SK-N-SH (cell line): ENCODE results near the gene DGKI. TPM values are rescaled to one million over a fixed set of nuclear protein-coding genes. Genes with fewer than 3 reads are reported as not detected.

Source experiments
- CHD2 ChIP-seq: fragments of 150-350 bp; IDR thresholded peaks from 2 replicates; pipeline ENCODE4 v1.6.1; 2018; ENCODE audit warnings: low read length; ENCODE audit not compliant: partially characterized antibody
- EP300 ChIP-seq, 2 experiments: IDR thresholded peaks; 2 replicates each; pipeline versions ENCODE4 v1.4.0 to v1.6.1; 2012; ENCODE audit warnings: borderline replicate concordance in 1 of 2, low read depth in 1 of 2, low read length in 1 of 2
- FOSL2 ChIP-seq: IDR thresholded peaks from 2 replicates; pipeline ENCODE4 v1.4.0; 2012; ENCODE audit warnings: low read depth, mild to moderate bottlenecking, moderate library complexity, borderline replicate concordance
- GABPA ChIP-seq: IDR thresholded peaks from 2 replicates; pipeline ENCODE4 v1.4.0; 2012; ENCODE audit warnings: low read depth, mild to moderate bottlenecking
- JUND ChIP-seq: IDR thresholded peaks from 2 replicates; pipeline ENCODE4 v1.4.0; 2012
- MEF2A ChIP-seq: IDR thresholded peaks from 2 replicates; pipeline ENCODE4 v1.4.0; 2012; ENCODE audit warnings: low read depth, borderline replicate concordance
- MXI1 ChIP-seq: IDR thresholded peaks from 2 replicates; pipeline ENCODE4 v1.6.1; 2012; ENCODE audit warnings: mild to moderate bottlenecking, low read depth, low read length, improper control_type of control experiment
- NFIC ChIP-seq: IDR thresholded peaks from 2 replicates; pipeline ENCODE4 v1.4.0; 2012; ENCODE audit warnings: borderline replicate concordance
- NRF1 ChIP-seq: IDR thresholded peaks from 2 replicates; pipeline ENCODE4 v1.6.1; 2012; ENCODE audit warnings: low read depth, mild to moderate bottlenecking, low read length
- POLR2AphosphoS5 ChIP-seq: IDR thresholded peaks from 2 replicates; pipeline ENCODE4 v1.6.1; 2012; ENCODE audit warnings: low read depth, low read length
- RCOR1 ChIP-seq: fragments of 150-350 bp; IDR thresholded peaks from 2 replicates; pipeline ENCODE4 v1.6.1; 2017; ENCODE audit warnings: antibody characterized with exemption, low read length
- RFX5 ChIP-seq: IDR thresholded peaks from 2 replicates; pipeline ENCODE4 v1.6.1; 2012; ENCODE audit warnings: mild to moderate bottlenecking, improper control_type of control experiment, low read length
- RXRA ChIP-seq: IDR thresholded peaks from 2 replicates; pipeline ENCODE4 v1.4.0; 2012; ENCODE audit warnings: low read depth, mild to moderate bottlenecking, borderline replicate concordance
- SIN3A ChIP-seq: IDR thresholded peaks from 2 replicates; pipeline ENCODE4 v1.6.1; 2012; ENCODE audit warnings: low read depth, mild to moderate bottlenecking, low read length, moderate library complexity, borderline replicate concordance
- SMC3 ChIP-seq: IDR thresholded peaks from 2 replicates; pipeline ENCODE4 v1.6.1; 2012; ENCODE audit warnings: low read depth, low read length, improper control_type of control experiment
- TAF1 ChIP-seq: IDR thresholded peaks from 2 replicates; pipeline ENCODE4 v1.6.1; 2012; ENCODE audit warnings: low read depth, mild to moderate bottlenecking, low read length, moderate library complexity, borderline replicate concordance
- TEAD4 ChIP-seq: IDR thresholded peaks from 2 replicates; pipeline ENCODE4 v1.4.0; 2012; ENCODE audit warnings: mild to moderate bottlenecking, borderline replicate concordance; ENCODE audit not compliant: insufficient read depth
- polyA plus RNA-seq, 3 experiments: library from polyadenylated mRNA; depleted of rRNA; stranded (reverse); fragments of >200 nt; gene quantifications; 2 replicates each; pipeline ENCODE4 v1.2.3, GENCODE V29; 2012
- TF ChIP-seq, protein P1 (sequence below): IDR thresholded peaks from 2 replicates; pipeline ENCODE4 v1.6.1; 2012; ENCODE audit warnings: mild to moderate bottlenecking, low read depth, low read length, moderate library complexity
- TF ChIP-seq, protein P2 (sequence below): IDR thresholded peaks from 2 replicates; pipeline ENCODE4; 2012
- TF ChIP-seq, protein P3 (sequence below): IDR thresholded peaks from 2 replicates; pipeline ENCODE4 v1.4.0; 2012; ENCODE audit warnings: low read depth, borderline replicate concordance
- TF ChIP-seq, protein P4 (sequence below): IDR thresholded peaks from 2 replicates; pipeline ENCODE4 v1.4.0; 2012; ENCODE audit warnings: low read depth, borderline replicate concordance

The DGKI gene
- polyA plus RNA-seq, 1 of the 3 experiments (the other 2 are of a cell fraction), result 1.3 TPM

DNA sequence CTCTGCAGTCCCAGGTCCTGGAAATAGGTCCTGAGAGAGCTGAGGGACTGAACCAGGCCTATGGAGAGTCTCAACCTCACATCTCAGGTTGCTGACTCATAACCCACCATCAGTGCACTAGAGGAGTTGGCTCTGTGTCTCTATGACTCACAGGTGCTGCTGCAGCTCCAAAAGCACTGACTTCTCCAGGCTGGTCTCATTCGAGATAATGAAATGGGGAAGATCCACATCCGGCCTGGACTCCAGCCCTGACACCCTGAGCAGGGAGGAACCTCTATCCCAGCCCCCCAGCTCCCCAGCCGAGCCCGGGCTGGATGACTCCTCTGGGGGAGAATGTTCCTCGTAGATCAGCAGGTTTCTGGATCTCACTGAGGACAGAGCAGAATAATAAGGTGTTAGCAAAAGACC, 35.5 kb upstream of the DGKI start (continued):
- TF ChIP-seq TAF1 (peak; percentile 78; the same call in 1 of the 2 replicates), MEF2A (peak; percentile 47; the same call in 1 of the 2 replicates), RFX5 (no peak), JUND (peak; percentile 99), RXRA (peak; percentile 91; the same call in 1 of the 2 replicates), FOSL2 (peak; percentile 100), POLR2AphosphoS5 (peak; percentile 90), SIN3A (peak; percentile 96; the same call in 1 of the 2 replicates), MXI1 (no peak), NRF1 (no peak), TEAD4 (peak; percentile 88), SMC3 (no peak), GABPA (peak; percentile 59), CHD2 (peak; percentile 12), RCOR1 (no peak), EP300 (IDR thresholded peaks at IDR 0.05; ENCODE audit: borderline replicate concordance in 1 of 2, low read depth in 1 of 2, low read length in 1 of 2) (peak in 1 of 2 experiments; percentile 95; a peak in 2 of 4 replicates), NFIC (peak; percentile 99)
- TF ChIP-seq, protein P1, sequence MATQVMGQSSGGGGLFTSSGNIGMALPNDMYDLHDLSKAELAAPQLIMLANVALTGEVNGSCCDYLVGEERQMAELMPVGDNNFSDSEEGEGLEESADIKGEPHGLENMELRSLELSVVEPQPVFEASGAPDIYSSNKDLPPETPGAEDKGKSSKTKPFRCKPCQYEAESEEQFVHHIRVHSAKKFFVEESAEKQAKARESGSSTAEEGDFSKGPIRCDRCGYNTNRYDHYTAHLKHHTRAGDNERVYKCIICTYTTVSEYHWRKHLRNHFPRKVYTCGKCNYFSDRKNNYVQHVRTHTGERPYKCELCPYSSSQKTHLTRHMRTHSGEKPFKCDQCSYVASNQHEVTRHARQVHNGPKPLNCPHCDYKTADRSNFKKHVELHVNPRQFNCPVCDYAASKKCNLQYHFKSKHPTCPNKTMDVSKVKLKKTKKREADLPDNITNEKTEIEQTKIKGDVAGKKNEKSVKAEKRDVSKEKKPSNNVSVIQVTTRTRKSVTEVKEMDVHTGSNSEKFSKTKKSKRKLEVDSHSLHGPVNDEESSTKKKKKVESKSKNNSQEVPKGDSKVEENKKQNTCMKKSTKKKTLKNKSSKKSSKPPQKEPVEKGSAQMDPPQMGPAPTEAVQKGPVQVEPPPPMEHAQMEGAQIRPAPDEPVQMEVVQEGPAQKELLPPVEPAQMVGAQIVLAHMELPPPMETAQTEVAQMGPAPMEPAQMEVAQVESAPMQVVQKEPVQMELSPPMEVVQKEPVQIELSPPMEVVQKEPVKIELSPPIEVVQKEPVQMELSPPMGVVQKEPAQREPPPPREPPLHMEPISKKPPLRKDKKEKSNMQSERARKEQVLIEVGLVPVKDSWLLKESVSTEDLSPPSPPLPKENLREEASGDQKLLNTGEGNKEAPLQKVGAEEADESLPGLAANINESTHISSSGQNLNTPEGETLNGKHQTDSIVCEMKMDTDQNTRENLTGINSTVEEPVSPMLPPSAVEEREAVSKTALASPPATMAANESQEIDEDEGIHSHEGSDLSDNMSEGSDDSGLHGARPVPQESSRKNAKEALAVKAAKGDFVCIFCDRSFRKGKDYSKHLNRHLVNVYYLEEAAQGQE, result peak; percentile 85
- TF ChIP-seq, protein P2, sequence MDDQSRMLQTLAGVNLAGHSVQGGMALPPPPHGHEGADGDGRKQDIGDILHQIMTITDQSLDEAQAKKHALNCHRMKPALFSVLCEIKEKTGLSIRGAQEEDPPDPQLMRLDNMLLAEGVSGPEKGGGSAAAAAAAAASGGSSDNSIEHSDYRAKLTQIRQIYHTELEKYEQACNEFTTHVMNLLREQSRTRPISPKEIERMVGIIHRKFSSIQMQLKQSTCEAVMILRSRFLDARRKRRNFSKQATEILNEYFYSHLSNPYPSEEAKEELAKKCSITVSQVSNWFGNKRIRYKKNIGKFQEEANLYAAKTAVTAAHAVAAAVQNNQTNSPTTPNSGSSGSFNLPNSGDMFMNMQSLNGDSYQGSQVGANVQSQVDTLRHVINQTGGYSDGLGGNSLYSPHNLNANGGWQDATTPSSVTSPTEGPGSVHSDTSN, result peak; percentile 85
- TF ChIP-seq, protein P3, sequence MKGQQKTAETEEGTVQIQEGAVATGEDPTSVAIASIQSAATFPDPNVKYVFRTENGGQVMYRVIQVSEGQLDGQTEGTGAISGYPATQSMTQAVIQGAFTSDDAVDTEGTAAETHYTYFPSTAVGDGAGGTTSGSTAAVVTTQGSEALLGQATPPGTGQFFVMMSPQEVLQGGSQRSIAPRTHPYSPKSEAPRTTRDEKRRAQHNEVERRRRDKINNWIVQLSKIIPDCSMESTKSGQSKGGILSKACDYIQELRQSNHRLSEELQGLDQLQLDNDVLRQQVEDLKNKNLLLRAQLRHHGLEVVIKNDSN, result no peak; the same call in 1 of the 2 replicates
- TF ChIP-seq, protein P4, sequence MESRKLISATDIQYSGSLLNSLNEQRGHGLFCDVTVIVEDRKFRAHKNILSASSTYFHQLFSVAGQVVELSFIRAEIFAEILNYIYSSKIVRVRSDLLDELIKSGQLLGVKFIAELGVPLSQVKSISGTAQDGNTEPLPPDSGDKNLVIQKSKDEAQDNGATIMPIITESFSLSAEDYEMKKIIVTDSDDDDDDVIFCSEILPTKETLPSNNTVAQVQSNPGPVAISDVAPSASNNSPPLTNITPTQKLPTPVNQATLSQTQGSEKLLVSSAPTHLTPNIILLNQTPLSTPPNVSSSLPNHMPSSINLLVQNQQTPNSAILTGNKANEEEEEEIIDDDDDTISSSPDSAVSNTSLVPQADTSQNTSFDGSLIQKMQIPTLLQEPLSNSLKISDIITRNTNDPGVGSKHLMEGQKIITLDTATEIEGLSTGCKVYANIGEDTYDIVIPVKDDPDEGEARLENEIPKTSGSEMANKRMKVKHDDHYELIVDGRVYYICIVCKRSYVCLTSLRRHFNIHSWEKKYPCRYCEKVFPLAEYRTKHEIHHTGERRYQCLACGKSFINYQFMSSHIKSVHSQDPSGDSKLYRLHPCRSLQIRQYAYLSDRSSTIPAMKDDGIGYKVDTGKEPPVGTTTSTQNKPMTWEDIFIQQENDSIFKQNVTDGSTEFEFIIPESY, result 0 out of 2 replicates have a peak, but pooled peaks have one; percentile 52
